Thoracic aorta (tissue), 2 donors: Measurements from ENCODE around the gene C6orf15. TPM values are rescaled to one million over a fixed set of nuclear protein-coding genes. Genes with fewer than 3 reads are reported as not detected.
"Not testable (repeated sequence)": the region's sequence is repeated elsewhere in the genome, so short reads cannot be mapped to it uniquely, and the experiment has no call there.

Source experiments
- ATAC-seq: fragments of 150-250 bp; one replicate; pipeline ENCODE4 v1.8.0; 2017; ENCODE audit warnings: low read depth; ENCODE audit not compliant: insufficient number of reproducible peaks, low FRiP score
- DNase-seq: peaks from one replicate; pipeline ENCODE4 v3.0.0-alpha.2; 2020; ENCODE audit warnings: low spot score
- H3K27ac ChIP-seq, 2 donors: fragments of 200-600 bp; sonication (generic); 1 replicate in 1 of 2; 2 replicates in 1 of 2; pipeline ENCODE4 v1.5.1; 2016; ENCODE audit warnings: mild to moderate bottlenecking in 2 of 2, moderate library complexity in 2 of 2
- H3K27me3 ChIP-seq: fragments of 200-600 bp; sonication (generic); replicated peaks from 2 replicates; pipeline ENCODE4 v1.6.0; 2016; ENCODE audit warnings: mild to moderate bottlenecking; ENCODE audit not compliant: insufficient read depth
- H3K36me3 ChIP-seq: fragments of 200-600 bp; sonication (generic); one replicate; pipeline ENCODE4 v1.5.1; 2016
- H3K4me1 ChIP-seq, 2 donors: fragments of 200-600 bp; sonication (generic); 1 replicate in 1 of 2; 2 replicates in 1 of 2; pipeline versions ENCODE4 v1.5.1 to v1.6.0; 2016; ENCODE audit warnings: low read depth in 2 of 2, mild to moderate bottlenecking in 1 of 2; ENCODE audit not compliant: control insufficient read depth in 1 of 2
- H3K4me3 ChIP-seq: fragments of 200-600 bp; sonication (generic); 2 replicates; pipeline ENCODE4 v1.5.1; 2016; ENCODE audit warnings: mild to moderate bottlenecking
- H3K9me3 ChIP-seq: fragments of 200-600 bp; sonication (generic); 2 replicates; pipeline ENCODE4 v1.5.1; 2016
- total RNA-seq, 2 donors: library from RNA; depleted of rRNA; stranded (reverse); fragments of >200 nt; gene quantifications; one replicate each; pipeline versions ENCODE4 v1.1.0 to v1.2.3, GENCODE V29; 2016
- TF ChIP-seq, protein P1 (sequence below): fragments of 200-600 bp; sonication (generic); IDR thresholded peaks from one replicate; pipeline ENCODE4 v1.5.1; 2019; ENCODE audit warnings: antibody characterized with exemption

C6orf15 gene
- total RNA-seq, 2 donors from 2014 or later: not detected

- H3K9me3 ChIP-seq: no peaks in the 10 kb centered on the region
- TF ChIP-seq, protein P1, sequence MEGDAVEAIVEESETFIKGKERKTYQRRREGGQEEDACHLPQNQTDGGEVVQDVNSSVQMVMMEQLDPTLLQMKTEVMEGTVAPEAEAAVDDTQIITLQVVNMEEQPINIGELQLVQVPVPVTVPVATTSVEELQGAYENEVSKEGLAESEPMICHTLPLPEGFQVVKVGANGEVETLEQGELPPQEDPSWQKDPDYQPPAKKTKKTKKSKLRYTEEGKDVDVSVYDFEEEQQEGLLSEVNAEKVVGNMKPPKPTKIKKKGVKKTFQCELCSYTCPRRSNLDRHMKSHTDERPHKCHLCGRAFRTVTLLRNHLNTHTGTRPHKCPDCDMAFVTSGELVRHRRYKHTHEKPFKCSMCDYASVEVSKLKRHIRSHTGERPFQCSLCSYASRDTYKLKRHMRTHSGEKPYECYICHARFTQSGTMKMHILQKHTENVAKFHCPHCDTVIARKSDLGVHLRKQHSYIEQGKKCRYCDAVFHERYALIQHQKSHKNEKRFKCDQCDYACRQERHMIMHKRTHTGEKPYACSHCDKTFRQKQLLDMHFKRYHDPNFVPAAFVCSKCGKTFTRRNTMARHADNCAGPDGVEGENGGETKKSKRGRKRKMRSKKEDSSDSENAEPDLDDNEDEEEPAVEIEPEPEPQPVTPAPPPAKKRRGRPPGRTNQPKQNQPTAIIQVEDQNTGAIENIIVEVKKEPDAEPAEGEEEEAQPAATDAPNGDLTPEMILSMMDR: no peak
- no peak overlapping the region for H3K4me3 ChIP-seq
- H3K36me3 ChIP-seq: no peaks in the 10 kb centered on the region
- H3K27me3 ChIP-seq: no peaks in the 10 kb centered on the region
- ATAC-seq: peak; percentile 36
- H3K4me1 ChIP-seq: no peaks in the 10 kb centered on the region
- no peak for DNase-seq
- no peak overlapping the region for H3K27ac ChIP-seq
These were observed 41.6 kb downstream of the C6orf15 start for GRCh38 chr6:31070711-31071197.

GRCh38 chr6:31068669-31069340 lies 43.6 kb downstream of the C6orf15 start:
- DNase-seq (peak; percentile 22), ATAC-seq (no peak)
- H3K27me3 ChIP-seq: no peaks in the 10 kb centered on the region
- H3K36me3 ChIP-seq: no peaks in the 10 kb centered on the region
- TF ChIP-seq, protein P1: peak; percentile 78
- H3K4me3 ChIP-seq: no peak overlapping the region
- no peaks in the 10 kb centered on the region for H3K9me3 ChIP-seq
- H3K4me1 ChIP-seq: no peaks in the 10 kb centered on the region
- H3K27ac ChIP-seq: no peak overlapping the region

DNA sequence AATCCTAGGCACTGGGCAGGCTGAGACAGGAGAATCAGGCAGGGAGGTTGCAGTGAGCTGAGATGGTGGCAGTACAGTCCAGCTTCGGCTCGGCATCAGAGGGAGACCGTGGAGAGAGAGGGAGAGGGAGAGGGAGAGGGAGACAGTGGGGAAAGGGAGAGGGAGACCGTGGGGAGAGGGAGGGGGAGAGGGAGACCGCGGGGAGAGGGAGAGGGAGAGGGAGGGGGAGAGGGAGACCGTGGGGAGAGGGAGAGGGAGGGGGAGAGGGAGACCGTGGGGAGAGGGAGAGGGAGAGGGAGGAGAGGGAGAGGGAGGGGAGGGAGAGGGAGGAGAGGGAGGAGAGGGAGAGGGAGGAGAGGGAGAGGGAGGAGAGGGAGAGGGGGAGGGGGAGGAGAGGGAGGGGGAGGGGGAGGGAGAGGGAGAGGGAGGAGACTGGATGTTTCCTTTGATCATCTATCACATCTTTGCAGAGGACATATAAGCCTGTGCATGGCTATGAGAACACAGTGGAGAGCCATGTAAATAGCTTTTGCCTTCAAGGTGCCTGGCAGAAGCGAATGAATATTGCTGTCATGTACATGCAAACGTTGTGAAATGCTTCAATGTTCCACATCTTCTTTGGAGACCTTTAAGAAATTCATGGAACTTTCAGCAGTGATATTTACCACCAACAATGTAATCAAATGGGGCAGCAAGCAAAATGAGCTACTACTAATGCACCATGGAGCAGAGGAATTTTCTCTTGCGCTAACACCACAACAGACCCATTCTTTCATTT lies 44.3 kb downstream of the C6orf15 start:
- not testable (repeated sequence) for H3K4me1 ChIP-seq, H3K36me3 ChIP-seq, H3K27me3 ChIP-seq, H3K27ac ChIP-seq, DNase-seq, ATAC-seq, H3K4me3 ChIP-seq, H3K9me3 ChIP-seq

DNA sequence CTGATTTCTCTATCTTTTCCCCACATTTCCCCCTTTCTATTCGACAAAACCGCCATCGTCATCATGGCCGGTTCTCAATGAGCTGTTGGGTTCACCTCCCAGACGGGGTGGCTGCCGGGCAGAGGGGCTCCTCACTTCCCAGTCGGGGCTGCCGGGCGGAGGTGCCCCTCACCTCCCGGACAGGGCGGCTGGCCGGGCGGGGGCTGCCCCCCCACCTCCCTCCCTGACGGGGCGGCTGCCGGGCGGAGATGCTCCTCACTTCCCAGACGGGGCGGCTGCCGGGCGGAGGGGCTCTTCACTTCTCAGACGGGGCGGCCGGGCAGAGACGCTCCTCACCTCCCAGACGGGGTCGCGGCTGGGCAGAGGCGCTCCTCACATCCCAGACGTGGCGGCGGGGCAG lies 45.3 kb downstream of the C6orf15 start:
- H3K36me3 ChIP-seq, H3K4me1 ChIP-seq, H3K9me3 ChIP-seq, DNase-seq, H3K4me3 ChIP-seq, H3K27me3 ChIP-seq, H3K27ac ChIP-seq, ATAC-seq: not testable (repeated sequence)

- Histone ChIP-seq H3K27ac (no peak overlapping the region), H3K27me3 (no peaks in the 10 kb centered on the region), H3K4me3 (no peak overlapping the region), H3K36me3 (no peaks in the 10 kb centered on the region), H3K9me3 (no peaks in the 10 kb centered on the region), H3K4me1 (no peaks in the 10 kb centered on the region)
- ATAC-seq (no peak), DNase-seq (no peak)
- TF ChIP-seq, protein P1: no peak
These were observed 46.8 kb downstream of the C6orf15 start for GRCh38 chr6:31065556-31065955.

- ATAC-seq: no peak
- Histone ChIP-seq H3K36me3 (no peaks in the 10 kb centered on the region), H3K4me3 (no peak overlapping the region), H3K27me3 (no peaks in the 10 kb centered on the region), H3K4me1 (no peaks in the 10 kb centered on the region), H3K9me3 (no peaks in the 10 kb centered on the region), H3K27ac (no peak overlapping the region)
- DNase-seq: no peak
- TF ChIP-seq, protein P1: no peak
These were observed 48.4 kb downstream of the C6orf15 start for GRCh38 chr6:31063906-31064435.
